ENCODE data around the gene ACR. TPM values are rescaled to one million over a fixed set of nuclear protein-coding genes. Genes with fewer than 3 reads are reported as not detected.

Gene ACR
- total and polyA plus RNA-seq, 2 experiments from 2014 or later = not detected

- Histone ChIP-seq H3K4me2 (no peak overlapping the region), H3K4me1 (ENCODE audit: insufficient read depth) (peaks cover 5% of the 10 kb centered on the region; the same call in 1 of the 2 replicates), H3K27ac (ENCODE audit: low read depth) (no peak overlapping the region), H3F3A (replicated peaks; ENCODE audit: low read depth) (no peaks in the 10 kb centered on the region), H3K36me3 (ENCODE audit: insufficient read depth) (no peaks in the 10 kb centered on the region), H3K9me2 (ENCODE audit: insufficient read depth) (no peaks in the 10 kb centered on the region), H3K79me2 (replicated peaks; ENCODE audit: insufficient read depth) (no peaks in the 10 kb centered on the region), H3K27me3 (ENCODE audit: insufficient read depth) (peaks cover 77% of the 10 kb centered on the region), H4K20me1 (replicated peaks; ENCODE audit: insufficient read depth) (no peaks in the 10 kb centered on the region), H2AFZ (no peak overlapping the region), H3K4me3 (no peak overlapping the region)
- no peak for ATAC-seq
- H3K36me3 Mint-ChIP-seq (ENCODE audit: low read depth) = no peaks in the 10 kb centered on the region
- peaks cover 6% of the 10 kb centered on the region for H3K4me1 Mint-ChIP-seq
- H3K9me3 Mint-ChIP-seq = no peaks in the 10 kb centered on the region; the same call in 2 of the 3 replicates
- H3K27me3 Mint-ChIP-seq (ENCODE audit: insufficient read depth, low read depth, poor library complexity) = peaks cover 73% of the 10 kb centered on the region
- H3K27ac Mint-ChIP-seq = no peak overlapping the region
- DNase-seq (ENCODE audit: low spot score) = no peak
- no peak overlapping the region for H3K4me3 Mint-ChIP-seq
- TF ChIP-seq EZH2 (IDR thresholded peaks at IDR 0.05; ENCODE audit: low read depth, unreplicated experiment) (no peak), ZNF331 (CRISPR knock-in tag; IDR thresholded peaks at IDR 0.05; ENCODE audit: low read depth) (no peak), POLR2AphosphoS5 (IDR thresholded peaks at IDR 0.05; ENCODE audit: low read depth) (no peak), STAT1 (IDR thresholded peaks at IDR 0.05; ENCODE audit: unreplicated experiment) (no peak), CREB1 (CRISPR knock-in tag; IDR thresholded peaks at IDR 0.05; ENCODE audit: low read depth) (no peak), JUNB (IDR thresholded peaks at IDR 0.05; ENCODE audit: unreplicated experiment) (no peak), NANOG (IDR thresholded peaks at IDR 0.05; ENCODE audit: borderline replicate concordance) (no peak), CTCF (conservative IDR thresholded peaks at IDR 0.05; ENCODE audit: low read depth in 2 of 2) (no peak), ZNF114 (CRISPR knock-in tag; IDR thresholded peaks at IDR 0.05) (no peak), EZH2phosphoT487 (IDR thresholded peaks at IDR 0.05; ENCODE audit: unreplicated experiment) (no peak)
- TF ChIP-seq, protein P1, sequence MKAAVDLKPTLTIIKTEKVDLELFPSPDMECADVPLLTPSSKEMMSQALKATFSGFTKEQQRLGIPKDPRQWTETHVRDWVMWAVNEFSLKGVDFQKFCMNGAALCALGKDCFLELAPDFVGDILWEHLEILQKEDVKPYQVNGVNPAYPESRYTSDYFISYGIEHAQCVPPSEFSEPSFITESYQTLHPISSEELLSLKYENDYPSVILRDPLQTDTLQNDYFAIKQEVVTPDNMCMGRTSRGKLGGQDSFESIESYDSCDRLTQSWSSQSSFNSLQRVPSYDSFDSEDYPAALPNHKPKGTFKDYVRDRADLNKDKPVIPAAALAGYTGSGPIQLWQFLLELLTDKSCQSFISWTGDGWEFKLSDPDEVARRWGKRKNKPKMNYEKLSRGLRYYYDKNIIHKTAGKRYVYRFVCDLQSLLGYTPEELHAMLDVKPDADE (IDR thresholded peaks at IDR 0.05) = no peak
- TF ChIP-seq, protein P2, sequence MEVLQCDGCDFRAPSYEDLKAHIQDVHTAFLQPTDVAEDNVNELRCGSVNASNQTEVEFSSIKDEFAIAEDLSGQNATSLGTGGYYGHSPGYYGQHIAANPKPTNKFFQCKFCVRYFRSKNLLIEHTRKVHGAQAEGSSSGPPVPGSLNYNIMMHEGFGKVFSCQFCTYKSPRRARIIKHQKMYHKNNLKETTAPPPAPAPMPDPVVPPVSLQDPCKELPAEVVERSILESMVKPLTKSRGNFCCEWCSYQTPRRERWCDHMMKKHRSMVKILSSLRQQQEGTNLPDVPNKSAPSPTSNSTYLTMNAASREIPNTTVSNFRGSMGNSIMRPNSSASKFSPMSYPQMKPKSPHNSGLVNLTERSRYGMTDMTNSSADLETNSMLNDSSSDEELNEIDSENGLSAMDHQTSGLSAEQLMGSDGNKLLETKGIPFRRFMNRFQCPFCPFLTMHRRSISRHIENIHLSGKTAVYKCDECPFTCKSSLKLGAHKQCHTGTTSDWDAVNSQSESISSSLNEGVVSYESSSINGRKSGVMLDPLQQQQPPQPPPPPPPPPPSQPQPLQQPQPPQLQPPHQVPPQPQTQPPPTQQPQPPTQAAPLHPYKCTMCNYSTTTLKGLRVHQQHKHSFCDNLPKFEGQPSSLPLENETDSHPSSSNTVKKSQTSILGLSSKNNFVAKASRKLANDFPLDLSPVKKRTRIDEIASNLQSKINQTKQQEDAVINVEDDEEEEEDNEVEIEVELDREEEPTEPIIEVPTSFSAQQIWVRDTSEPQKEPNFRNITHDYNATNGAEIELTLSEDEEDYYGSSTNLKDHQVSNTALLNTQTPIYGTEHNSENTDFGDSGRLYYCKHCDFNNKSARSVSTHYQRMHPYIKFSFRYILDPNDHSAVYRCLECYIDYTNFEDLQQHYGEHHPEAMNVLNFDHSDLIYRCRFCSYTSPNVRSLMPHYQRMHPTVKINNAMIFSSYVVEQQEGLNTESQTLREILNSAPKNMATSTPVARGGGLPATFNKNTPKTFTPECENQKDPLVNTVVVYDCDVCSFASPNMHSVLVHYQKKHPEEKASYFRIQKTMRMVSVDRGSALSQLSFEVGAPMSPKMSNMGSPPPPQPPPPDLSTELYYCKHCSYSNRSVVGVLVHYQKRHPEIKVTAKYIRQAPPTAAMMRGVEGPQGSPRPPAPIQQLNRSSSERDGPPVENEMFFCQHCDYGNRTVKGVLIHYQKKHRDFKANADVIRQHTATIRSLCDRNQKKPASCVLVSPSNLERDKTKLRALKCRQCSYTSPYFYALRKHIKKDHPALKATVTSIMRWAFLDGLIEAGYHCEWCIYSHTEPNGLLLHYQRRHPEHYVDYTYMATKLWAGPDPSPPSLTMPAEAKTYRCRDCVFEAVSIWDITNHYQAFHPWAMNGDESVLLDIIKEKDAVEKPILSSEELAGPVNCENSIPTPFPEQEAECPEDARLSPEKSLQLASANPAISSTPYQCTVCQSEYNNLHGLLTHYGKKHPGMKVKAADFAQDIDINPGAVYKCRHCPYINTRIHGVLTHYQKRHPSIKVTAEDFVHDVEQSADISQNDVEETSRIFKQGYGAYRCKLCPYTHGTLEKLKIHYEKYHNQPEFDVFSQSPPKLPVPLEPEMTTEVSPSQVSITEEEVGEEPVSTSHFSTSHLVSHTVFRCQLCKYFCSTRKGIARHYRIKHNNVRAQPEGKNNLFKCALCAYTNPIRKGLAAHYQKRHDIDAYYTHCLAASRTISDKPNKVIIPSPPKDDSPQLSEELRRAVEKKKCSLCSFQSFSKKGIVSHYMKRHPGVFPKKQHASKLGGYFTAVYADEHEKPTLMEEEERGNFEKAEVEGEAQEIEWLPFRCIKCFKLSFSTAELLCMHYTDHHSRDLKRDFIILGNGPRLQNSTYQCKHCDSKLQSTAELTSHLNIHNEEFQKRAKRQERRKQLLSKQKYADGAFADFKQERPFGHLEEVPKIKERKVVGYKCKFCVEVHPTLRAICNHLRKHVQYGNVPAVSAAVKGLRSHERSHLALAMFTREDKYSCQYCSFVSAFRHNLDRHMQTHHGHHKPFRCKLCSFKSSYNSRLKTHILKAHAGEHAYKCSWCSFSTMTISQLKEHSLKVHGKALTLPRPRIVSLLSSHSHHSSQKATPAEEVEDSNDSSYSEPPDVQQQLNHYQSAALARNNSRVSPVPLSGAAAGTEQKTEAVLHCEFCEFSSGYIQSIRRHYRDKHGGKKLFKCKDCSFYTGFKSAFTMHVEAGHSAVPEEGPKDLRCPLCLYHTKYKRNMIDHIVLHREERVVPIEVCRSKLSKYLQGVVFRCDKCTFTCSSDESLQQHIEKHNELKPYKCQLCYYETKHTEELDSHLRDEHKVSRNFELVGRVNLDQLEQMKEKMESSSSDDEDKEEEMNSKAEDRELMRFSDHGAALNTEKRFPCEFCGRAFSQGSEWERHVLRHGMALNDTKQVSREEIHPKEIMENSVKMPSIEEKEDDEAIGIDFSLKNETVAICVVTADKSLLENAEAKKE (CRISPR knock-in tag; IDR thresholded peaks at IDR 0.05) = no peak
- TF ChIP-seq, protein P3, sequence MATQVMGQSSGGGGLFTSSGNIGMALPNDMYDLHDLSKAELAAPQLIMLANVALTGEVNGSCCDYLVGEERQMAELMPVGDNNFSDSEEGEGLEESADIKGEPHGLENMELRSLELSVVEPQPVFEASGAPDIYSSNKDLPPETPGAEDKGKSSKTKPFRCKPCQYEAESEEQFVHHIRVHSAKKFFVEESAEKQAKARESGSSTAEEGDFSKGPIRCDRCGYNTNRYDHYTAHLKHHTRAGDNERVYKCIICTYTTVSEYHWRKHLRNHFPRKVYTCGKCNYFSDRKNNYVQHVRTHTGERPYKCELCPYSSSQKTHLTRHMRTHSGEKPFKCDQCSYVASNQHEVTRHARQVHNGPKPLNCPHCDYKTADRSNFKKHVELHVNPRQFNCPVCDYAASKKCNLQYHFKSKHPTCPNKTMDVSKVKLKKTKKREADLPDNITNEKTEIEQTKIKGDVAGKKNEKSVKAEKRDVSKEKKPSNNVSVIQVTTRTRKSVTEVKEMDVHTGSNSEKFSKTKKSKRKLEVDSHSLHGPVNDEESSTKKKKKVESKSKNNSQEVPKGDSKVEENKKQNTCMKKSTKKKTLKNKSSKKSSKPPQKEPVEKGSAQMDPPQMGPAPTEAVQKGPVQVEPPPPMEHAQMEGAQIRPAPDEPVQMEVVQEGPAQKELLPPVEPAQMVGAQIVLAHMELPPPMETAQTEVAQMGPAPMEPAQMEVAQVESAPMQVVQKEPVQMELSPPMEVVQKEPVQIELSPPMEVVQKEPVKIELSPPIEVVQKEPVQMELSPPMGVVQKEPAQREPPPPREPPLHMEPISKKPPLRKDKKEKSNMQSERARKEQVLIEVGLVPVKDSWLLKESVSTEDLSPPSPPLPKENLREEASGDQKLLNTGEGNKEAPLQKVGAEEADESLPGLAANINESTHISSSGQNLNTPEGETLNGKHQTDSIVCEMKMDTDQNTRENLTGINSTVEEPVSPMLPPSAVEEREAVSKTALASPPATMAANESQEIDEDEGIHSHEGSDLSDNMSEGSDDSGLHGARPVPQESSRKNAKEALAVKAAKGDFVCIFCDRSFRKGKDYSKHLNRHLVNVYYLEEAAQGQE (IDR thresholded peaks at IDR 0.05; ENCODE audit: unreplicated experiment) = no peak
Observed at GRCh38 chr22:50733521-50734342, 4.3 kb upstream of the ACR start.
